OCI-LY1 (cell line): Measurements from ENCODE around the gene SLC25A27.
A peak's percentile ranks its signal among the peaks of the same experiment; 100 is the strongest.

Experiments
- H2AFZ ChIP-seq: fragments of 200-600 bp; sonication (generic), shearing (Covaris generic); 2 replicates; pipeline ENCODE4 v1.6.0; 2014; ENCODE audit warnings: antibody characterized with exemption, mild to moderate bottlenecking, low read length
- H3F3A ChIP-seq: fragments of 200-600 bp; sonication (generic), shearing (Covaris generic); 2 replicates; pipeline ENCODE4 v1.6.0; 2014; ENCODE audit warnings: mild to moderate bottlenecking, antibody characterized with exemption, low read length, moderate library complexity; ENCODE audit not compliant: insufficient read depth
- H3K27ac ChIP-seq: fragments of 200-600 bp; sonication (generic); 2 replicates; pipeline ENCODE4 v1.5.1; 2014; ENCODE audit warnings: low read length, mixed run types, mild to moderate bottlenecking, low read depth; ENCODE audit not compliant: poor library complexity, severe bottlenecking
- H3K27me3 ChIP-seq: fragments of 200-600 bp; sonication (generic); 2 replicates; pipeline ENCODE4 v1.6.0; 2014; ENCODE audit warnings: antibody characterized with exemption, mild to moderate bottlenecking, low read length, moderate library complexity; ENCODE audit not compliant: insufficient read depth
- H3K36me3 ChIP-seq: fragments of 200-600 bp; sonication (generic); 2 replicates; pipeline ENCODE4 v1.6.1; 2014; ENCODE audit warnings: mild to moderate bottlenecking, antibody characterized with exemption, low read length, moderate library complexity, mixed read lengths; ENCODE audit not compliant: insufficient read depth
- H3K4me1 ChIP-seq: fragments of 200-600 bp; sonication (generic); 2 replicates; pipeline ENCODE4 v1.5.1; 2014; ENCODE audit warnings: mild to moderate bottlenecking, low read length, moderate library complexity; ENCODE audit not compliant: insufficient read depth, severe bottlenecking
- H3K4me2 ChIP-seq: fragments of 200-600 bp; sonication (generic), shearing (Covaris generic); 2 replicates; pipeline ENCODE4 v1.6.1; 2014; ENCODE audit warnings: low read length
- H3K4me3 ChIP-seq: fragments of 200-600 bp; sonication (generic); 2 replicates; pipeline ENCODE4 v1.5.1; 2014; ENCODE audit warnings: low read length, low read depth, mild to moderate bottlenecking, mixed read lengths; ENCODE audit not compliant: poor library complexity, severe bottlenecking
- H3K79me2 ChIP-seq: fragments of 200-600 bp; shearing (Covaris generic); 2 replicates; pipeline ENCODE4 v1.6.1; 2016; ENCODE audit warnings: mixed run types, low read length, mixed read lengths; ENCODE audit not compliant: insufficient read depth
- H3K9ac ChIP-seq: fragments of 200-600 bp; sonication (generic), shearing (Covaris generic); 2 replicates; pipeline ENCODE4 v1.6.1; 2014; ENCODE audit warnings: mild to moderate bottlenecking, low read length, mixed read lengths
- H3K9me2 ChIP-seq: fragments of 200-600 bp; sonication (generic), shearing (Covaris generic); 2 replicates; pipeline ENCODE4 v1.6.1; 2014; ENCODE audit warnings: low read depth, mild to moderate bottlenecking, low read length, mixed read lengths
- H3K9me3 ChIP-seq: fragments of 200-600 bp; shearing (Covaris generic); 2 replicates; pipeline ENCODE4 v1.6.1; 2014; ENCODE audit warnings: low read length, mixed read lengths
- H4K20me1 ChIP-seq: fragments of 200-600 bp; sonication (generic), shearing (Covaris generic); 2 replicates; pipeline ENCODE4 v1.6.0; 2016; ENCODE audit warnings: mild to moderate bottlenecking, low read length; ENCODE audit not compliant: insufficient read depth
- EZH2 ChIP-seq: fragments of 200-600 bp; sonication (generic), shearing (Covaris generic); IDR thresholded peaks from 2 replicates; pipeline ENCODE4 v1.8.0; 2017; ENCODE audit warnings: borderline replicate concordance, mixed run types, mild to moderate bottlenecking, antibody characterized with exemption, low read length, moderate library complexity, mixed read lengths
- TF ChIP-seq, protein P1 (sequence below): fragments of 200-600 bp; sonication (generic), shearing (Covaris generic); IDR thresholded peaks from 2 replicates; pipeline ENCODE4 v1.5.1; 2017; ENCODE audit warnings: mild to moderate bottlenecking, antibody characterized with exemption, low read length, moderate library complexity, mixed read lengths

SLC25A27 gene

DNA sequence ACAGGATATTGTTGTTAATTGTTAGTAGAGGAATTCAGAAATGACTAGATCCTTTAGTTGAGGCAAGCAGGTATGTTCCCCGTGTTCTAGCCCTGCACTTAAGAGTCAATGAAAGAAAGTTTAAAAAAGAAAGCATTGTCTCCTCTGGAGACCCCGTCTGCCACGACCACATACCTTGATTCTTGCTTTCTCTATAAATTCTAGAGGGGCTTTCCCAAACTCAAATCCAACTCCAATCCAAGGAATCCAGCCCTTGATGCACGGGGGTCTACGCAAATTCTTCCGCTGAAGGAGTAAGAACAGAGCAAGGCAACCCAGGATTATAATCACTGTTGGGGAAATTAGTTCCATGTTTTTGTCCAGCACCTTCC, 558 bp upstream of the SLC25A27 start:
- H3K79me2 ChIP-seq = peaks cover 67% of the 10 kb centered on the region
- H3K9ac ChIP-seq = peak overlapping the region; percentile 89
- no peak overlapping the region for H2AFZ ChIP-seq
- no peaks in the 10 kb centered on the region for H3K27me3 ChIP-seq
- H3K4me3 ChIP-seq = peak overlapping the region; percentile 91
- H4K20me1 ChIP-seq = no peaks in the 10 kb centered on the region
- H3K27ac ChIP-seq = peak overlapping the region; percentile 93
- H3F3A ChIP-seq = no peaks in the 10 kb centered on the region
- TF ChIP-seq, protein P1, sequence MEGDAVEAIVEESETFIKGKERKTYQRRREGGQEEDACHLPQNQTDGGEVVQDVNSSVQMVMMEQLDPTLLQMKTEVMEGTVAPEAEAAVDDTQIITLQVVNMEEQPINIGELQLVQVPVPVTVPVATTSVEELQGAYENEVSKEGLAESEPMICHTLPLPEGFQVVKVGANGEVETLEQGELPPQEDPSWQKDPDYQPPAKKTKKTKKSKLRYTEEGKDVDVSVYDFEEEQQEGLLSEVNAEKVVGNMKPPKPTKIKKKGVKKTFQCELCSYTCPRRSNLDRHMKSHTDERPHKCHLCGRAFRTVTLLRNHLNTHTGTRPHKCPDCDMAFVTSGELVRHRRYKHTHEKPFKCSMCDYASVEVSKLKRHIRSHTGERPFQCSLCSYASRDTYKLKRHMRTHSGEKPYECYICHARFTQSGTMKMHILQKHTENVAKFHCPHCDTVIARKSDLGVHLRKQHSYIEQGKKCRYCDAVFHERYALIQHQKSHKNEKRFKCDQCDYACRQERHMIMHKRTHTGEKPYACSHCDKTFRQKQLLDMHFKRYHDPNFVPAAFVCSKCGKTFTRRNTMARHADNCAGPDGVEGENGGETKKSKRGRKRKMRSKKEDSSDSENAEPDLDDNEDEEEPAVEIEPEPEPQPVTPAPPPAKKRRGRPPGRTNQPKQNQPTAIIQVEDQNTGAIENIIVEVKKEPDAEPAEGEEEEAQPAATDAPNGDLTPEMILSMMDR = no peak
- TF ChIP-seq EZH2 = no peak
- peaks cover 39% of the 10 kb centered on the region for H3K4me1 ChIP-seq
- H3K36me3 ChIP-seq = peaks cover 22% of the 10 kb centered on the region
- H3K9me3 ChIP-seq = no peaks in the 10 kb centered on the region
- H3K4me2 ChIP-seq = peak overlapping the region; percentile 93
- no peaks in the 10 kb centered on the region for H3K9me2 ChIP-seq

GRCh38 chr6:46653439-46654195, 842 bp downstream of the SLC25A27 start:
- Histone ChIP-seq H3K9me3 (no peaks in the 10 kb centered on the region), H3K27me3 (no peaks in the 10 kb centered on the region), H3K9ac (peak overlapping the region; percentile 89), H3K4me1 (peaks cover 37% of the 10 kb centered on the region), H3K27ac (peak overlapping the region; percentile 85), H2AFZ (no peak overlapping the region), H3K36me3 (peaks cover 27% of the 10 kb centered on the region), H4K20me1 (no peaks in the 10 kb centered on the region), H3K4me3 (peak overlapping the region; percentile 91), H3F3A (no peaks in the 10 kb centered on the region), H3K79me2 (peaks cover 63% of the 10 kb centered on the region), H3K9me2 (no peaks in the 10 kb centered on the region), H3K4me2 (peak overlapping the region; percentile 97)
- TF ChIP-seq, protein P1 = no peak
- no peak for TF ChIP-seq EZH2

DNA sequence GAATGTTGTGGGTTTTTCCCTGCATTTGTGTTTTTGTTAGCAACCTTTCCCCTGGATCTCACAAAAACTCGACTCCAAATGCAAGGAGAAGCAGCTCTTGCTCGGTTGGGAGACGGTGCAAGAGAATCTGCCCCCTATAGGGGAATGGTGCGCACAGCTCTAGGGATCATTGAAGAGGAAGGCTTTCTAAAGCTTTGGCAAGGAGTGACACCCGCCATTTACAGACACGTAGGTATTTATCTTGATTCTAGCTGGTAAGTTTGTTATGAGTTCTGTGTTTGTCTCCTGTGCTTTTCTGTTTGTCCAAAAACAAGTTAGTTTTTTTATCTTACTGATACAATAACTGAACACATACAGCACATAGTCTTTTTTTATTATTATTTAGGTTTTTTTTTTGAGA, 3.0 kb downstream of the SLC25A27 start:
- Histone ChIP-seq H3K4me2 (peak overlapping the region; percentile 97), H3K9me3 (no peaks in the 10 kb centered on the region), H4K20me1 (no peaks in the 10 kb centered on the region), H3K79me2 (peaks cover 47% of the 10 kb centered on the region), H3K4me3 (peak overlapping the region; percentile 91), H3K4me1 (peaks cover 23% of the 10 kb centered on the region), H3K27me3 (no peaks in the 10 kb centered on the region), H3K9me2 (no peaks in the 10 kb centered on the region), H3K27ac (no peak overlapping the region), H2AFZ (no peak overlapping the region), H3F3A (no peaks in the 10 kb centered on the region), H3K36me3 (peaks cover 42% of the 10 kb centered on the region), H3K9ac (no peak overlapping the region; the same call in 1 of the 2 replicates)
- TF ChIP-seq EZH2 = no peak
- TF ChIP-seq, protein P1 = peak; percentile 79
